CD4-positive, alpha-beta T cell (primary cell): ENCODE results near the gene GRK4. TPM values are rescaled to one million over a fixed set of nuclear protein-coding genes. Genes with fewer than 3 reads are reported as not detected.

Experiments
- ATAC-seq: fragments of 200-7000 bp; cut with Tn5 transposase; one replicate; pipeline ENCODE4 v1.10.0; 2022; ENCODE audit warnings: mild to moderate bottlenecking; ENCODE audit not compliant: poor library complexity
- CTCF ChIA-PET: fragments of 350-600 bp; sonication (Branson Sonifier 250); formaldehyde crosslinking; loops from one replicate; lab custom pipeline; 2021; ENCODE audit warnings: antibody characterized with exemption, inconsistent platforms; lab: Charles Lee
- POLR2A ChIA-PET: fragments of 350-600 bp; sonication (Branson Sonifier 250); formaldehyde crosslinking; loops from one replicate; lab custom pipeline; 2021; ENCODE audit warnings: antibody characterized with exemption, inconsistent platforms; lab: Charles Lee
- DNase-seq, 14 experiments: peaks; one replicate each; pipeline ENCODE4 v3.0.0-alpha.2; 2013 to 2020; ENCODE audit warnings: mixed read lengths in 2 of 14
- H3K27ac ChIP-seq, 2 donors: one replicate each; pipeline versions ENCODE4 v1.5.1 to v1.7.0; 2013; ENCODE audit warnings: low read length in 2 of 2, low read depth in 1 of 2, mild to moderate bottlenecking in 1 of 2
- H3K27me3 ChIP-seq, 2 experiments: 1 replicate in 1 of 2; 2 replicates in 1 of 2; pipeline versions ENCODE4 v1.6.1 to v1.7.0; 2013; ENCODE audit warnings: low read length in 2 of 2, control low read depth in 1 of 2, mild to moderate bottlenecking in 1 of 2, moderate library complexity in 1 of 2; ENCODE audit not compliant: insufficient read depth in 2 of 2, control insufficient read depth in 1 of 2
- H3K36me3 ChIP-seq: one replicate; pipeline ENCODE4 v1.6.1; 2013; ENCODE audit warnings: low read length, control low read depth; ENCODE audit not compliant: insufficient read depth
- H3K4me1 ChIP-seq: one replicate; pipeline ENCODE4 v1.6.1; 2013; ENCODE audit warnings: low read length, control low read depth; ENCODE audit not compliant: insufficient read depth
- H3K4me3 ChIP-seq: one replicate; pipeline ENCODE4 v1.5.1; 2013; ENCODE audit warnings: mild to moderate bottlenecking, low read length, moderate library complexity
- H3K9me3 ChIP-seq, 2 experiments: 1 replicate in 1 of 2; 2 replicates in 1 of 2; pipeline versions ENCODE4 v1.6.1 to v1.7.0; 2013; ENCODE audit warnings: low read length in 2 of 2, mild to moderate bottlenecking in 2 of 2, control low read depth in 1 of 2, moderate library complexity in 1 of 2; ENCODE audit not compliant: control insufficient read depth in 1 of 2, insufficient read depth in 1 of 2
- H3K27ac Mint-ChIP-seq: one replicate; pipeline ENCODE4 v1.8.0; 2020; ENCODE audit warnings: mixed read lengths
- H3K27me3 Mint-ChIP-seq: one replicate; pipeline ENCODE4 v1.8.0; 2021; ENCODE audit warnings: mixed read lengths
- H3K36me3 Mint-ChIP-seq: one replicate; pipeline ENCODE4 v1.8.0; 2021; ENCODE audit warnings: low read depth, mixed read lengths
- H3K4me1 Mint-ChIP-seq: one replicate; pipeline ENCODE4 v1.8.0; 2021; ENCODE audit warnings: low read depth, mixed read lengths
- H3K4me3 Mint-ChIP-seq: one replicate; pipeline ENCODE4 v1.8.0; 2020; ENCODE audit warnings: mild to moderate bottlenecking, mixed read lengths
- H3K9me3 Mint-ChIP-seq: one replicate; pipeline ENCODE4 v1.8.0; 2020; ENCODE audit warnings: mixed read lengths
- CTCF ChIP-seq: fragments of 200-600 bp; IDR thresholded peaks from one replicate; pipeline ENCODE4 v1.8.0; 2022; ENCODE audit warnings: antibody characterized with exemption, mild to moderate bottlenecking
- intact Hi-C, 2 experiments: fragments of 100-400 bp; cut with DNase I in 1 of 2; cut with micrococcal nuclease in 1 of 2; formaldehyde crosslinking; loops; one replicate each; pipeline versions ENCODE4 v1.15.1 to v1.9.0; 2023 to 2025; cut with DNase I, micrococcal nuclease
- total RNA-seq, 174 experiments: library from RNA in 2 of 174; stranded (reverse) in 2 of 174; gene quantifications; one replicate each; pipeline ENCODE4 v1.2.3 and lab custom pipeline; 2021 to 2026

GRK4 gene
- total RNA-seq, 2 experiments from 2014 or later: 1.2 to 1.8 TPM

DNA sequence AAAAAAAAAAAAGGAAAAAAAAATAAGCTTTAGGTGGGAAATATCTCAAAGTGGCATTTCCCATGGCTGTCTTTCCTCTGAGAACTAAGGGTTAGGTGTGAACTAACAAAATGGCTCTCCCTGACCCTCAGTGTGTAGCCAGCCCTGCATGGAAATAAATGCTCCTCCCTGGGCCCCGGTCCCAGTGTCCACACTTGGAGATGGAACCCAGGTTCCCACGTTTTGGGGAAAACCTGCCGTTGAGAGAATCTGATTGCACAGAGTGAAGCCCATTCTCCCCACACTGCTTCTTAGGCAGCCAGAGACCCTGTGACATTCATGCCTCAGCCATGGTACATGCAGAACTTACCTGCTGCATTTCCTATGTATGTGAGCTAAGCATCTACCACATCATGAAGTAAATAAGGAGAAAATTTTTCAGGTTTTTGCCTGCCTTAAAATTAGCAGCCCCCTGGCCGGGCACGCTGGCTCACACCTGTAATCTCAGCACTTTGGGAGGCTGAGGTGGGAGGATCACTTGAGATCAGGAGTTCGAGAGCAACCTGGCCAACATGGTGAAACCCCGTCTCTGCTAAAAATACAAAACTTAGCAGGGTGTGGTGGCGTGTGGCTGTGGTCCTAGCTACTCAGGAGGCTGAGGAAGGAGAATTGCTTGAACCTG is 76.5 kb downstream of the GRK4 start:
- no peak overlapping the region for H3K27ac Mint-ChIP-seq
- TF ChIP-seq CTCF: no peak
- POLR2A ChIA-PET: no interaction called here

DNA sequence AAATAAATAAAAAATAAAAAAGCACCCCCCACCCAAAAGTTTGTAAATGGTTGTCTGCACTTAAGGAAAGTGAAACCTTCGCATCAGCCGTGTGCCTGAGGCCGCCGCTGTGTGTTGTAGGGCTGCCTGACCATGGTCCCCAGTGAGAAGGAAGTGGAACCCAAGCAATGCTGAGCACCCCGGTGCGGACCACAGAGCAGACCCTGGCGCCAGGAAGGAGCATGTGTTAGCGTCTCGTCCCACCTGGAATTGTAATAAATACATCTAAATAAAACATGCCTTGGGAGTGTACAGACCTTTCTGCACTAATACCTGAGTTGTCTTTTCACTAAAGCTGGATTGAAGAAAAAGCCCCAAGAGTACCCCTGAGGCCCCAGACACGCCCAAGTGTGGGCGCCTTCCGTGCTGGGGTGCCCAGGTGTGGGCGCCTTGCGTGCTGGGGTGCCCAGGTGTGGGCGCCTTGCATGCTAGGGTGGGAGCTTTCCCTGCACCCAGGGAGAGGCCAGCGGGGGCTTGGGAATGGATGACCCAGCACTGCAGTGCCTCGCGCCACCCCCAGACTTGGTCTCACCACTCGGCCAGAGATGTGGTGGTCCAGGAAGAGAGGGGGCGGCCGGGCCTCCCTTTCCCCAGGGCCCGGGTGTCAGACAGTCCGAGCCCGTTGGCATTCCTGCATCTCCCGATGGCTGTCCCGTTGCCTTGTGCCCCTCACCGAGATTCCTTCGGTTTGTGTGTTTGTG is 77.3 kb downstream of the GRK4 start:
- peak overlapping the region; percentile 58 for H3K4me3 ChIP-seq
- DNase-seq (no peak), ATAC-seq (no peak)
- Mint-ChIP-seq H3K27ac (no peak overlapping the region), H3K4me3 (no peak overlapping the region), H3K36me3 (peaks cover 2% of the 10 kb centered on the region), H3K9me3 (peaks cover 2% of the 10 kb centered on the region), H3K4me1 (peaks cover 48% of the 10 kb centered on the region), H3K27me3 (peaks cover 12% of the 10 kb centered on the region)
- no peak for TF ChIP-seq CTCF
- intact Hi-C loops: no loop called here
- peaks cover 64% of the 10 kb centered on the region for H3K4me1 ChIP-seq
- no peak overlapping the region for H3K27ac ChIP-seq
- CTCF ChIA-PET: no interaction called here
- no peaks in the 10 kb centered on the region for H3K36me3 ChIP-seq
- POLR2A ChIA-PET: interaction anchor here (1.7 kb wide), 1 partner anchor 33 kb away, joined by 18 read pairs; the partner anchor contains the start of genes HTT and HTT-AS
- peaks cover 0 to 3% of the 10 kb centered on the region in 2 experiments for H3K9me3 ChIP-seq
- H3K27me3 ChIP-seq: no peaks in the 10 kb centered on the region

More for the DNA sequence above, 76.5 kb downstream of the GRK4 start:
- intact Hi-C loops: loop anchor here (5.0 kb wide), 2 partner anchors 63 to 78 kb away; partner anchors contain the start of genes GRK4 (in 2 of the 2) and NOP14 (in 2 of the 2)
- no peaks in the 10 kb centered on the region for H3K27me3 ChIP-seq
- H3K27ac ChIP-seq: no peak overlapping the region
- Mint-ChIP-seq H3K4me1 (peaks cover 40% of the 10 kb centered on the region), H3K9me3 (no peaks in the 10 kb centered on the region), H3K4me3 (no peak overlapping the region), H3K36me3 (no peaks in the 10 kb centered on the region), H3K27me3 (peaks cover 12% of the 10 kb centered on the region)
- peaks cover 56% of the 10 kb centered on the region for H3K4me1 ChIP-seq
- H3K36me3 ChIP-seq: no peaks in the 10 kb centered on the region
- no peak overlapping the region for H3K4me3 ChIP-seq
- ATAC-seq (no peak), DNase-seq (no peak)
- CTCF ChIA-PET: no interaction called here
- no peaks in the 10 kb centered on the region for H3K9me3 ChIP-seq

DNA sequence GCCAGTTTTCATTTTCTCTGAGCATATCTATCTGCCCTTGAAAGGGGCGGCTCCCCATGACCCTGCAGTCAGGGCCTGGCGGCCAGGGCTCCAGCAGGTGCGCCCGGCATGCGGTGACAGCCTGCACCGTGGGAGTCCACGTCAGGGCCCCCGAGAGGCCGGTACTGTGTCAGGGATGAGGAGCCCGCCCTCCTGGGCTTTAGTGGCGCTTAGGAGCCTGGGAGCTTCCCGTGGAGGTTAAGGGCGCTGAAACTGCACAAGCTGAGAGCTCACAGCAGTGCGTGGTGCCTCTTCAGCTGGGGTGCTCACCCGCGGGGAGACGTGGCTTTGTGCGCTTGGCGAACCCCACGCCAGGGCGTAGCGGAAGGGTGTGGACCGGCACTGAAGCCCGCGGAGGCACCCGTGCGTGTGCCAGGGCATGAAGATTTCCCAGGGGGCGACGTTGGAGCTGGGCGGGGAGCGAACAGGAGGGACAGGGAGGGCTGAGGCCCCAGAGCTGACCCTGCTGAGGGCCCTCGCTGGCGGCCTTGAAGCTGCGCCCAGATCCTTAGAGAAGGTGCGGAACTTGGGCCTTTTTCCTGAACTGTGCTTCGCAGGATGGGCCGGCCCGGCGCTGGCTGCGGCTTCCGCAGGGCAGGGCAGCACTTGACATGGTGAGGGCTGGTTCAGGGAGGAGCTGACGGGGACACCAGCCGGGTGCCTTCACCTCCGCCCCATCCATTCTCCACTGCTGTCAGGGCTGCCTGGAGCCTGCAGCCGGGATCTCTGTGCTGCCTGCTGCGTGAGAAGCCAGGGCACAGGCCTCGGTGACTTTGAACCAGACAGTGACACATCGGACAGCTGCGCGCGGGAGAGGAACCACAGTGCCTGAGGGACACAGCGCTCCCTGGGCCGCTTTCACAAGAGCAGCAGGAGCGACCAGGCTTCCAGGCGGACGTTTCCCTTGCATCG is 78.1 kb downstream of the GRK4 start:
- peak; percentile 37 for ATAC-seq
- peaks cover 71% of the 10 kb centered on the region for H3K4me1 ChIP-seq
- H3K36me3 ChIP-seq: no peaks in the 10 kb centered on the region
- peak overlapping the region; percentile 58 for H3K4me3 ChIP-seq
- peaks cover 3% of the 10 kb centered on the region for H3K9me3 Mint-ChIP-seq
- H3K27me3 ChIP-seq: no peaks in the 10 kb centered on the region
- intact Hi-C loops: no loop called here
- peaks cover 12% of the 10 kb centered on the region for H3K27me3 Mint-ChIP-seq
- H3K36me3 Mint-ChIP-seq: peaks cover 3% of the 10 kb centered on the region
- H3K4me3 Mint-ChIP-seq: peak overlapping the region; percentile 90
- H3K9me3 ChIP-seq: peaks cover 0 to 5% of the 10 kb centered on the region in 2 experiments
- CTCF ChIA-PET: no interaction called here
- POLR2A ChIA-PET: interaction anchor here (1.3 to 1.7 kb wide), 2 partner anchors 32 to 78 kb away, joined by 5 to 18 read pairs; partner anchors contain the start of genes GRK4, HTT and HTT-AS
- H3K27ac Mint-ChIP-seq: peak overlapping the region; percentile 82
- TF ChIP-seq CTCF: no peak
- peak in 11 of 14 experiments; percentile 13 to 79 (median 27) for DNase-seq
- H3K27ac ChIP-seq: peak overlapping the region in 1 of 2 donors; percentile 51
- H3K4me1 Mint-ChIP-seq: peaks cover 54% of the 10 kb centered on the region
